Activated CD8-positive, alpha-beta memory T cell treated with anti-CD3 and anti-CD28 coated beads for 36 hours (primary cell): ENCODE measurements around the gene PDGFC. TPM values are rescaled to one million over a fixed set of nuclear protein-coding genes. Genes with fewer than 3 reads are reported as not detected.

Experiments
- CTCF ChIA-PET: fragments of 350-600 bp; sonication (Branson Sonifier 250); formaldehyde crosslinking; loops from one replicate; lab custom pipeline; 2021; ENCODE audit warnings: antibody characterized with exemption; lab: Charles Lee
- POLR2A ChIA-PET: fragments of 350-600 bp; sonication (Branson Sonifier 250); formaldehyde crosslinking; loops from one replicate; lab custom pipeline; 2021; ENCODE audit warnings: antibody characterized with exemption; lab: Charles Lee
- total RNA-seq, 2 experiments: library from RNA; stranded (reverse); gene quantifications; one replicate each; pipeline ENCODE4 v1.2.3, GENCODE V29; 2021

Gene PDGFC
- total RNA-seq, 2 experiments from 2014 or later, result not detected

GRCh38 chr4:156929386-156930105, 42.1 kb downstream of the PDGFC start:
- CTCF ChIA-PET, result no interaction called here
- POLR2A ChIA-PET, result no interaction called here

DNA sequence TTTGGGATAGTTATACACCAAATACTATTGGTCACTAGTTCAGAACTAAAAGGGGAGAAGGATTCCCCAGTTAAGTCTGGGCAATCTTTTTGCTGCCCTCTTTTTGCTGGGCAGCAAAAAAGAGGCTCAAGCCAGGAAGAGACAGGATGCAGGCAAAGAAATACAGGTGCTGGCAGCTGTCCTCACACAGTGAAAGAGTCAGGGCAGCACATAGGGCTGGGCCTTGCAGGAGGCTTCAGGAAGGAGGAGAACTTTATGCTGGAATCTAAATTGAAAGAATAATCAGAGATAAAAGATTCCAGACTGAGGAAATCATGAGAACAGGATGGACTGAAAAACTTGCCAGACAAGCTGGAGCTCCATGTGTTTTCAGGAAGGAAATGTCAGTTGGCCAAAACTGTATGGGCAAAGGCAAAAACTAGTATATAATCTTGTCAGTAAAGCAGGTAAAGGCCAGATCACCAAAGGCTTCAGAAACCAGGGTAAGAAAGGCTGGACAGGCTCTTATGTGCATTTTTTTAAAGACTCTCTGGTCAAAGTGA, 46.8 kb downstream of the PDGFC start:
- ChIA-PET POLR2A (no interaction called here), CTCF (no interaction called here)

- CTCF ChIA-PET, result no interaction called here
- POLR2A ChIA-PET, result no interaction called here
These were observed 48.1 kb downstream of the PDGFC start for GRCh38 chr4:156923525-156923924.

- POLR2A ChIA-PET, result no interaction called here
- CTCF ChIA-PET, result no interaction called here
These were observed 56.4 kb downstream of the PDGFC start for GRCh38 chr4:156915221-156915620.

- CTCF ChIA-PET, result no interaction called here
- POLR2A ChIA-PET, result no interaction called here
These were observed 58.4 kb downstream of the PDGFC start for GRCh38 chr4:156913234-156913633.

GRCh38 chr4:156909010-156909409, 62.6 kb downstream of the PDGFC start:
- POLR2A ChIA-PET, result no interaction called here

DNA sequence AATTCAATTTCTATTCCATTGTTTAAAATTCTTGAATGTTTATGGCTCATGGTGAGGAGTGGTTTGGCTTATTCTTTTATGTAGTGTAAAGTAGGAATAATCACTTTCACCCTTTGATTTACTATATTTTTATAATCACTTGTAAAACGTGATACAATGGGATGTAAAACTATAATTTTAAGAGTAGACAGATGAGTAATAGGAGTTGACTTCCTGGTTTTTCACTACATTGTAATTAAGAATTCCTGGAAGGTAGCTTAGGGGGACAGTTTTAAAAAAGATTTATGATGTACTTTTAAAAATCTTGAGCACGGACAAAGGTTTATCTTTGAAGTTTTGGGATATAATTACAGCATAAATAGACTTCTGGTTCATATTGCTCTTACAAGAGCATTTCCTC, 65.3 kb downstream of the PDGFC start:
- ChIA-PET POLR2A (no interaction called here), CTCF (no interaction called here)

More at GRCh38 chr4:156909010-156909409, 62.6 kb downstream of the PDGFC start:
- CTCF ChIA-PET, result no interaction called here

- ChIA-PET POLR2A (no interaction called here), CTCF (no interaction called here)
These were observed 69.7 kb downstream of the PDGFC start for GRCh38 chr4:156901871-156902270.

- POLR2A ChIA-PET, result no interaction called here
- CTCF ChIA-PET, result no interaction called here
These were observed 73.1 kb downstream of the PDGFC start for GRCh38 chr4:156898373-156899117.

GRCh38 chr4:156896527-156896926, 75.1 kb downstream of the PDGFC start:
- POLR2A ChIA-PET, result no interaction called here
- CTCF ChIA-PET, result no interaction called here

GRCh38 chr4:156894234-156894633, 77.4 kb downstream of the PDGFC start:
- POLR2A ChIA-PET, result no interaction called here

GRCh38 chr4:156892805-156893204, 78.8 kb downstream of the PDGFC start:
- CTCF ChIA-PET, result no interaction called here
- POLR2A ChIA-PET, result no interaction called here

More at GRCh38 chr4:156894234-156894633, 77.4 kb downstream of the PDGFC start:
- CTCF ChIA-PET, result no interaction called here

DNA sequence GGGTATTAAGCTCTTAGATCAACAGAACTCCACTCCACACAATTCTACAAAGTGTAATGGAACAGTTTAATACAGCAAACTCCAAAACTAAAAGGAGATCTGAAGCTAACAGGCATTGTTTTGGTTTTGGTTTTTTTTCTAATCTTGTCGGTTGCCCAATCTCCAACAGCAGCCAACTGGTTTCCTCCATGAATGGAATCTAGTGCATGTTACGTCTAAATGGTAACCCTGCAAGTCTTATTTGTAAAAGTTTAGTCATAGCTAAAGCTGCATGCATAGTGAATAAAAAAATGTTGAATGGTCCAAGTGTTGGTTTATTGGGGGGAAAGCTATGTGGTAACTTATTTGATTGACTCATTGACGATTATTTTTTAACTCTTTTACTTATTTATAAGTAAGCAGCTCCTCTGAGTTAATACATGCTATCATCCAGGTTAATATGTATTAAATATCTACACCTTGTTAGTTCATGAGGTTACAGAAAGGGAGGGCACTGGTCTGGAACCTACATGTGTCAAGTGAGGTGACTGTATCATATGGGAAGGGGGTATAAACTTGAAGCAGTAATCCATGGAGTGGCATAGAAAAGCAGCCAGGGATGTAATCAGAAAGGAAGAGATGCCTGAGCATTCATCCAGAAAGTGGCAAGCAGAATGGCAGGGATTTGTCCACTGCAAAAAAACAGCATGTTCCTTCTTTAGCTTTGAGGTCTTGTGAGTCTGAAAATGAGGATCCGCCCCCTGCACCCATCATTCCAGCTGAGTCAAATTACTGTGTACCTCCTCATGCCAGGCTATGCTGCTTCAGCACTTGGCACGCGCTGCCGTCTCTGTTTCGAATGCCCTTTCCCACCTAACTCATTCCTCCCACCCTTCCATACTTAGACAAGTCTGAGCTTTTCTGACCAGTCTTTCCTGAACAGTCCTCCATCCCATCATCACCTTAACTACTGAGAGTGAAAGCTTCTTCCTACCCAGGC, 81.7 kb downstream of the PDGFC start:
- ChIA-PET POLR2A (no interaction called here), CTCF (no interaction called here)

DNA sequence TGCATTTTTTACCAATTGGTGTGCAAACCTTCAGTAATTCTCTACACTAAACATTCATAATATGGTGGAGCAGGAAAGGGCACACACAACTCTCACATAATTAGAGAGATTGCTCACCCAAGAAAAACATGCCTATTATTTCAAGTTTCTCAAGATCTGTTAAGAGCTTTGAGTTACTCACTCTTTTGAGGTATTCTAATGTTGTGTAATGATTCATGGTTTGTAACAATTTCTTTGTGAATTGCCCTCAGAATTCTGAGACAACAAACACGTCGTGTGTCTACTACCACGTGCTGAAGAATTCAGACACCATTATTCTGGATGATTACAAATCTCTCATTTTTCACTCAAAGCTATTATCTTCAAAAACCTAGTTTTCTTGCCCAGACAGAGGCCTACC, 82.8 kb downstream of the PDGFC start:
- CTCF ChIA-PET, result no interaction called here
- POLR2A ChIA-PET, result no interaction called here

- CTCF ChIA-PET, result no interaction called here
- POLR2A ChIA-PET, result no interaction called here
These were observed 85.1 kb downstream of the PDGFC start for GRCh38 chr4:156886481-156886880.

- CTCF ChIA-PET, result no interaction called here
- POLR2A ChIA-PET, result no interaction called here
These were observed 86.2 kb downstream of the PDGFC start for GRCh38 chr4:156885374-156885773.

DNA sequence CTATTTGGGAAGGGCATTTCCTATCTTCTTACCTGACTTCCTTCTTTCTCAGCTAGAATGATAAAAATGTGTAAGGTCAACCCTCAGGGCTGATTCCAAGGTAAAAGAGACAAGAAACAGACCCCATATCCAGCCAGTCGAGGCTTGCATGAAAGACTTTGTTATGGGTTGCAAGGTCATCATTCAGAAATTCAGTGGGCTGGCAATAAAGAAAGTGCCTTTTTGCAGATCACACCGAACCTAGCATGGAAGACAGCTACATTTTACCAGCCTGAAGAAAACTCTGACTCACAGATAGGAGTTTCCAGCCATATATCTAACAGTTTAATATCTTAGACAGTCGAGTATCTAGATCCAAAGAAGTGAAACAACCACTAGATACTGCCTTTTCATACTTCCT, 87.4 kb downstream of the PDGFC start:
- POLR2A ChIA-PET, result no interaction called here
- CTCF ChIA-PET, result no interaction called here

DNA sequence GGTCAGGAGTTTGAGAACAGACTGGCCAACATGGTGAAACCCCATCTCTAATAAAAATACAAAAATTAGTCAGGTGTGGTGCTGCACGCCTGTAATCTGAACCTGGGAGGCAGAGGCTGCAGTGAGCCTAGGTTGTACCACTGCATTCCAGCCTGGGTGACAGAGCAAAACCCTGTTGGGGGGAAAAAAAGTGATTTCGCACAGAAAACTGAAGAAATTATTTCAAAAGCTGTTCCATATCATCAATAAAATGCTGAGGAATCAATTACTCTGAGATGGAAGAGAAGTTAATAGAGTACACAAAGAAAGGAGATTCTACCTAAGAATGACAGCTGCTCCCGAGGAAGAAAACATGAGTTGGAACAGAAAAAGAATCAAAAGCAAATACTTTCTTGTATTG, 95.9 kb downstream of the PDGFC start:
- ChIA-PET POLR2A (no interaction called here), CTCF (no interaction called here)

- ChIA-PET POLR2A (no interaction called here), CTCF (no interaction called here)
These were observed 96.5 kb downstream of the PDGFC start for GRCh38 chr4:156875055-156875454.

- CTCF ChIA-PET, result no interaction called here
- POLR2A ChIA-PET, result no interaction called here
These were observed 97.8 kb downstream of the PDGFC start for GRCh38 chr4:156873799-156874198.
